IPS-NIHi11 (cell line): ENCODE results near the gene TRMT10C.
"Not testable (repeated sequence)": the region's sequence is repeated elsewhere in the genome, so short reads cannot be mapped to it uniquely, and the experiment has no call there.

Experiments
- DNase-seq: peaks from one replicate; pipeline ENCODE4 v3.0.0; 2012; ENCODE audit warnings: mixed read lengths, low spot score

The TRMT10C gene

GRCh38 chr3:101561630-101562328, at the start of gene TRMT10C:
Gene TRMT10C, plus strand, starts transcription at chr3:101561868. Its CDS starts 2,914 bp downstream, at chr3:101564782.
- DNase-seq = peak; percentile 92

DNA sequence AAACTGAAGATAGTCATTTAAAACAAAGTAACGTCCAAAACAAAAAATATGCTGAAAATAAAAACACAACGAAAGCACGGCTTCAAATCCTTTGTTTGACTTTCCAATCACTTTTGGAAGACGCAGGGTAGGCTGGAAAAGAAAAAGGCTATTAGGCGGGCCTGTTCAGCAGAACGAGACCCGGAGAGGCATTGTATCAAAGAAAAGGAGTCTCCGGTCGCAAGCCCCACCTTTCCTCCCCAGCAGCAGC, 49.3 kb upstream of the TRMT10C start:
- DNase-seq = no peak

DNA sequence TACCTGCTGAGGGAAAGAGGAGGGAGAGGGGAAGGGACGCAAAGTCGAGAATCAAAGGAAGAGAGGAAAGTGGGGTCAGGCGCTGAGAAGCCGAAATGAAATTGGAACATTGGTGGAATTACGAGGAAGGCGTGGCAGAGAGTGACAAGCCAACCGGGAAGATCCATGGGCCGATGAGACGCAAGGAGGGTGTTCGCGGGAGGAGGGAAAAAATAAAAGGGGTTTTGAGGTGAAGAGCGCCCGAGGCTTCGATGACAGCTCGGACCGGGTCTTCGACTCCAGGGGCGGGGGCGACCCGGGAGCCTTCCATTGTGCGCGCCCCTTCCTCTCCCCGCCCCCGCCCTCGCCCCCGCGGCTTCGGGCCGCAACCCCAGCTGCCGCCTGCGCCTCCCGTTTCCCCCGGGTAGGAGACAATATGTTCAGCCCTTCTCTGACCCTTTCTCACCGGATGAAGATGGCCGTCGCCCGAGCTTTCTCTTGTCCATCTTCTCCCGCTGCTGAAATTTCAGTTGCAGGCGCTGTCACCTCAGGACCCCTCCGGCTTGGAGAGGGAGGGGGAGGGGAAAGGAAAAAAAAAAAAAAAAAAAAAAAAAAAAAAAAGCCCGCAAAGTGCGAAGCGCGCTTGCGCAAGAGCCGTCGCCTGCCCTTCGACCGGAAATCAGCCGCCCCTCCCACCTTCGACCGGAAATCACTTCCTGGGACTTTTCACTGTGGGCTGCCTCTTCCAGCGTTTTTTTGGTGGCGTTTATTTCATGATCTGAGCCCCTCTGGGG, 48.8 kb upstream of the TRMT10C start, which contains the start of gene SENP7:
SENP7 (minus strand) TSS at position 567 of the 773 bp plus-strand sequence; CDS start at position 485, 82 bp downstream.
- peak; percentile 90 for DNase-seq

DNA sequence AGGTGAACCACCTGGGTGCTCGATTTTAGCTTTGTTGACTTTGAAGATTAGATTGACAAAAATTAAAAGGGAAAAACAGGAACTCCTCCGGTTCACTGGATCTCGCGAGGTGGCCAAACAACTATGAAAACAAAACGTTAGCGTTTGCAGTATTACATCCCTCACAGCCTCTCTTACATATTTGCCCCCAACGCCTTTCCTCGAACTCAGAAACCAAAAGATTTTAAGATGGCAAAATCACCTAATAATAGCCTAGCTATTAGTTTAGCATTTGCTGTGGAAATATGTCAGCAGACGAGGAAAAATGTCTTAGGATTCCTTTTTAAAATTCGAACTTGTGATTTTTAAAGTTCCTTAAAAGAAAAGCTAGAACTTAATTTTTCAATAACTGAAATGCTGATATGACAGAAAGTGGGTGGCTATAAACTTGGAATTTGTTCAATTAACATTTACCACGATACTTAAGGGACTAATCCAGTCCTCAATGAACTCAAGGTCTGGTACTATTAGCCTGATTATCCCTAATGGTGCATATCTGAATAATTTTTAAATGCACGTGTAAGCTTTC, 48.2 kb upstream of the TRMT10C start:
- no peak for DNase-seq

DNA sequence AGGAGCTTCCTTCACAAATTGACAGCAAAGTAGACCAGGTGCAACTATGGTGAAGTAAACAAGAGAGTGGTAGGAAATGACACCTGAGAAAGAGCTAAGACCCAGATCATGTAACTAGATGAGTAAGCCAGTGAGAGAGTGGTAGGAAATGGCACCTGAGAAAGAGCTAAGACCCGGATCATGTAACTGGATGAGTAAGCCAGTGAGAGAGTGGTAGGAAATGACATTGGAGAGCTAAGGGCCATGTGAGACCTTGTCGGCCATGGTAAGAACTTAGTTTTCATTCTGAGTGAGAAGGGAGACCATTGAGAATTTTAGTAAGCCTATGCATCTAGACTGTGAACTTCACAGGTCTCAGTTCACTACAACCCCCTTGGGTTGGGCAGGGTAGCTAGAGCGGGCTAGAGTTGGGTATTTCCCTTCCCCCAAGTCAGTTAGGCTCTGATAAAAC, 43.2 kb upstream of the TRMT10C start:
- DNase-seq = no peak

- DNase-seq = no peak
Observed at GRCh38 chr3:101519685-101520365, 41.8 kb upstream of the TRMT10C start.

- DNase-seq = no peak
Observed at GRCh38 chr3:101521211-101521701, 40.4 kb upstream of the TRMT10C start.

DNA sequence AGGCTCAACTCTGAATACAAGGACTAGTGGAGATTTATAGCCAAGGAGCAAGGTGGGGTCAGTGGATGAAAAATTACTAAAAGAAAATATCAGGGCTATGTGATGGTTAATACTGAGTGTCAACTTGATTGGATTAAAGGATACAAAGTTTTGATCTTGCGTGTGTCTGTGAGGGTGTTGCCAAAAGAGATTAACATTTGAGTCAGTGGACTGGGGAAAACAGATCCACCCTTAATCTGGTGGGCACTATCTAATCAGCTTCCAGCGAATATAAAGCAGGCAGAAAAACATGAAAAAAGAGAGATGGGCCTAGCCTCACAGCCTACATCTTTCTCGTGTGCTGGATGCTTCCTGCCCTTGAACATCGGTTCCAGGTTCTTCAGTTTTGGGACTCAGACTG, 34.2 kb upstream of the TRMT10C start:
- no peak for DNase-seq

DNA sequence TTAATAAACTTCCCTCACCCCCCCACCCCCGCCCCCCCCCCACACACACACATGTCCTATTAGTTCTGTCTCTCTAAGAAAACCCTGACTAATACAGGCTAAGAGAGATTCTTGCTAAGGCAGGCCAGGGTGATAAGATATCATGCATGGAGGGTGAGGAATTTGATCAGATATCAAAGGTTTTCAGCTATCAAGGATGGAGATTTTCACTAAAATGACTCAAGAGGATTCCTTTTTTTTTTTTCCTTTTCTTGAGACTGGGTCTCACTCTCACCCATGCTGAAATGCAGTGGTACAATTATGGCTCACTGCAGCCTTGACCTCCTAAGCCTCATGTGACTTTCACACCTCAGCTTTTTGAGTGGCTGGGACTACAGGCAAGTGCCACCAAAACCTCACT, 33.8 kb upstream of the TRMT10C start:
- DNase-seq = no peak

DNA sequence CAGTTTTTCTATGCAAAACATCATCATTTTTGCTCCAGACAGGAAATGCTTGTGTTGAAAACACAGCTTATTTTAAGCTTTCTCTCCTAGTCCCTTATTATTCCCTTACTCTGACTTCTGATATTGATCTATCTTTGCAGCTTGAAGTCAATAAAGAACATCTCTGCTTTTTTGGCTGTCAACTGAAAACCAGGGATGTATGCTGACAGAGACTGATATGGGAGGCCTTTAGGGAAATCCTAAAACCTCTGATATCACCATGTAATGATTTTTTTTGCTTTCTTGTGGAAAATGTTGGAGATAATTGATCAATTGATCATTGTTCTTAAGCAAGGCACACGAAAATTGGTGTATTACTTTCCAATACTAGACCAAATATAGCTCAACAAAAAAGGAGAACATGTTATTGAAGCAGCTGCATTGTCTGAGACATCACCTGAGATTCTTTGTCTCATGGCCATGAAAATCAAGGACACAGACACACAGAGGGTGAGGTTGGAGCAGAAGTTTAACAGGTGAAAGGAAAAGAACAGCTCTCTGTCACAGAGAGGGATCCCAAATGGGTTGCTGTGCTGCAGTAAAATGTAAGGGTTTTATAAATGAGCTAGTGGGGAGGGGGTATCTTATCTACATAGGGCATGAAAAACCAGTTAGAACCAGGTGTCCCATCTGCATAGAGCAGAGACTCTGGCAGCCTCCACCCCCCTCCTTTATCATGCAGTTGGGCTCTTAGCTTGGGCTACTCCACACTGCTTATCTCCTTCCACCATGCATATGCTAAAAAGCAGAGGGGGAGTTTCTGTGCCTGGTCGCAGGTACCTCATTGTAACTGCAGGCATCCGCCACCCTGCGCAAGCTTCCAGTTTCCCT, 31.6 kb upstream of the TRMT10C start:
- no peak for DNase-seq

GRCh38 chr3:101530686-101531047, 31.0 kb upstream of the TRMT10C start:
- DNase-seq = no peak

- DNase-seq = no peak
Observed at GRCh38 chr3:101531473-101532086, 30.1 kb upstream of the TRMT10C start.

DNA sequence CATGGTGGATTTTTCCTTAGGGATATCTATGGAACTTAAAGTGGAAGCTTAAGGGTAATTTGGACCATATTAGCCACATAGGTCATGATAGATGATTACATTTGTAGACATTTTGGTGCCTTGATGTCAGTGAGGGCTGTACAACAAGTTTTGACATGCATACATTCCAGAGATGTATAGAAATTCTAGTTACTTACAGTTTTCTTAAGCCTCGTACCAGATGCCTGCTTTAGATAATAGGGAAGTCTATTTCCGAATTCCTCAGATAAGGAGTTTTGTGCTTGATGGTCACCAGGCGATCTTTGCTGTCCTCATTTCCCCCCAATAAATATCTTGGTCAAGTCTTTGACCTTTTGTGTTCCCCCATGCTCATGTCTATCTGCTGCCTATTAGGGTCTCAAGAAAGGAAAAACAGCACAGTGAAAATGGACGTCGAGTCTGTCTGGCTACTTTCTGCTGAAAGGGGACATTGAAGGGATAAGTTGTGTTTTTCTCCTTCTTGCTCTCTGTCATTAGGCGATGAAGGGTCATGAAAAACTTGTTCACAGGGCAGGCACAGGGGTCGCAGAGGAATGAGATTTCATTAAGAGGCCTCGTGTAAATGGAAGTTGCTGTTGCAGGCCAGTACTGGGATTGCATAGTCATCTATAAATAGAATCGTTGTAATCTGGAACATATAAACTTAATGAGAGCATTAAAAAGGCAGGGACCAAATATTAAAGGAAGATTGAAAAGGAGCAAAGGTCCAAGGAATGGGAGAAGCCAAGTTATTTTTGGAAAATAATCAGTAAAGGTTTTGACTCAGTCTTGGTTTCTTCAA, 28.7 kb upstream of the TRMT10C start:
- no peak for DNase-seq

DNA sequence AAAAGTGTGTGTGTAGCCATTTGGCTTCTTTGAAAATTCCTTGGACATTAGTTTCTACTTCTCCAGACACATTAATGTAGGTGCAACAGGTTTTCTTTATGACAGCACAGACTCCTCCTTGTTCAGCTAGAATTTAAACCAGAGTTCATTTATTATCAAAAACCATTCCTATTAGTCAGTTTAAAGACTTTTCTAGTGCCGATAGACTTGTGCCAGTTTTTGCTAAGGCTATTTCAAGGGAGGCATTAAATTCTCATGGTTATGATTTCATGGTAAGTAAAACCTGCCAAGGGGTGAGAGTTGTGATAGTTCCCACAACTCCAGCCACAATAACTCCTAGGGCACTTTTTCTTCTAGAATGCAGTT, 28.1 kb upstream of the TRMT10C start:
- DNase-seq = no peak

DNA sequence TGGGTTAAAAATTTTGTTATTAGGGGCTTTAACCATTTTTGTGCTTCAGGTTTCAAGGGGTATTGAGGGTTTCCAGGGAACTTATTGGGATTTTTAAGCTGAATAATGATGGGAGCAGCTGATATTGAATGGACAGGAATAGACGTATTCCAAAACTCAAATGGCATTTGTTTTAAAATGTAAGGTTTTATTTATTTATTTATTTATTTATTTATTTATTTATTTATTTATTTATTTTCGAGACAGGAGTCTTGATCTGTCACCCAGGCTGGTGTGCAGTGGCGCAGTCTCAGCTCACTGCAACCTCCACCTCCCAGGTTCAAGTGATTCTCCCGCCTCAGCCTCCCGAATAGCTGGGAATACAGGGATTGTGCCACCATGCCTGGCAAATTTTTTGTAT, 26.4 kb upstream of the TRMT10C start:
- DNase-seq = no peak

DNA sequence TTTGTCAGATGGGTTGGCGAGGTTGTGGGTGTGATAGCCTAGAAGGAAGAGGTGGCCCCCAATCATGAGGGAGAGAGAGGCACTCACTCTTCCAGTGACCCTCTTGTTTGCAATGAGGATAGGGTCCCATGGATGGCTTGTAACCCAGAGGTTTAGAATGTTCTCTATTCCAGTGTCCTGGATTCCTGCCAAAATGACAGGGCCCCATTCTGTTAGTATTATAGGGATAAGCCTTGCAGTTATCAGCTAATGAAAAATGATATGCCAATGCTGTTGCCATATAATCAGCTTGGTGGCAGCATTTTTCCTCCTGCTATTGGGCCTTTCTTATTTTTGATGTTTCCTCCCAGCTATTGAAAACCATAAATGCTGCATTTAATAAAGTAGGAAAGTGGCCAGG, 25.4 kb upstream of the TRMT10C start:
- DNase-seq = no peak

- DNase-seq = not testable (repeated sequence)
Observed at GRCh38 chr3:101536955-101537354, 24.7 kb upstream of the TRMT10C start.

DNA sequence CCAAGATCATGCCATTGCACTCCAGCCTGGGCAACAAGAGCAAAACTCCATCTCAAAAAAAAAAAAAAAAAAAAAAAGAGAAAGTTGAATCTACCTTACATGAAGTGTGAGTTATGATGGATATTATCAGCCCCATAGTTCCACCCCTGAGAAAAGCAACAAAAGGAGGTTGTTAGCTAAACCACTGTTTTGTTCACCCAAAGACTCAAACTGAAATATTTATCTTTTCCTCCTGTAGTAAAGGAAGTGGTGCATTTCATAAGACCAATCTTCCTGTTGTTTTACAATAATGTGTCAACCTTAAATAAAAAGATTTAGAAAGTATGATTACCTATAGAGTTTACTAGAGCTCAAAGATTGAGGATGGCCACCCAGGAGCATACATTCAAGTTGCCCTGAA, 18.7 kb upstream of the TRMT10C start:
- DNase-seq = no peak

DNA sequence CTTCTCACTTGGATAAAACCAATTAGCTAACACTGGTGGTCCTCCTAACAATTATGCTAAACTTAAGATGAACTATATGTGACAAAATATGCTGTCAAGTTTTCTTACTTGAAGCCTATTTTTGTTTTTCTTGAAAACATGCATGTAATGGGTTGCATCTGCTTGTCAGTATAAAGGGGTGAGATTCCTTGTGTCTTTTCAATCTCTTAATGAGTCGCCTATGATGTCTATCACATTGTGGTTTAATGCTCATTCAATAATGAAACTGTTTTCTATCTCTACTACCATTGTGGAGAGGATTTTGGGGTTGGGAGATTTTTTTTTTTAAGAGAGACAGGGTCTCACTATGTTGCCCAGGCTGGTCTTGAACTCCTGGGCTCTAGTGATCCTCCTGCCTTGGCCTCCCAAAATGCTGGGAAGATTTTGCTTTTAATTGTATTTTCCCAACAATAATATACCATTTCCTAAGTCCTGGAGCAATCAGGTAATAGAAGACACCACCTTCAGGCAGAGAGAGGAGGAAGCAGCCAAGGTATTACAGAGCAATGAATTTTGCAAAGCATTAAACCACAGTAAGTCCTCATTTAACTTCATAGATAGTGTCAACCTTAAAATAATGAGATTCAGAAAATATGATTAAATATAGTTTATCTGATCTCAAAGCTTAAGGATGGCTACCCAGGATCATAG, 17.4 kb upstream of the TRMT10C start:
- DNase-seq = no peak
